Fibroblast of peridontal ligament (primary cell): Measurements from ENCODE around the gene MUC2.

Experiments used
- DNase-seq: peaks from one replicate; pipeline ENCODE4 v3.0.0-alpha.2; 2010; ENCODE audit errors: extremely low read depth

Gene MUC2

GRCh38 chr11:1120532-1121330 lies 46.1 kb downstream of the MUC2 start:
- DNase-seq = no peak

DNA sequence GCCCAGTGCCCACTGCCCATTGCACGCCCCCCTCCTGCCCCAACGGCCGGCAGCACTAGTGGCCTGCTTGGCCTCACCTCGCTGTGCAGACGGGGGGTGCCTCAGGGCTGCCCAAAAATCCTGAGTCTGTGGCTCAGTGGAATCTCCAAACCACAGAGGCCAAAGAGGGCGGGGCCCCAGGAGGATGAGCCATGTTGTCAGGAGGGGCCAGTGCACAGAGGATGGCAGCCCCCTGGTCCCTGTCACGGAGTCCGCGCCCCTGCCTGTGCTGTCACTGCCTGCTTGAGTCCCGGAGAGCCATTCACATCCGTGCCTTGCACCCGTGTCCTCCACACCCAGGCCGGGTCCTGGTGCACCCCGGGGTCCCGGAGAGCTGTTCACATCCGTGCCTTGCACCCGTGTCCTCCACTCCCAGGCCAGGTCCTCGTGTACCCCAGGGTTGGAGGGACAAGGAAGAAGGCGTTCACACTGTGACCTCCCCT lies 46.7 kb downstream of the MUC2 start:
- DNase-seq = no peak

GRCh38 chr11:1121813-1122663 lies 47.4 kb downstream of the MUC2 start:
- DNase-seq = no peak

- DNase-seq = no peak
Observed at GRCh38 chr11:1122664-1123002, 48.0 kb downstream of the MUC2 start.

DNA sequence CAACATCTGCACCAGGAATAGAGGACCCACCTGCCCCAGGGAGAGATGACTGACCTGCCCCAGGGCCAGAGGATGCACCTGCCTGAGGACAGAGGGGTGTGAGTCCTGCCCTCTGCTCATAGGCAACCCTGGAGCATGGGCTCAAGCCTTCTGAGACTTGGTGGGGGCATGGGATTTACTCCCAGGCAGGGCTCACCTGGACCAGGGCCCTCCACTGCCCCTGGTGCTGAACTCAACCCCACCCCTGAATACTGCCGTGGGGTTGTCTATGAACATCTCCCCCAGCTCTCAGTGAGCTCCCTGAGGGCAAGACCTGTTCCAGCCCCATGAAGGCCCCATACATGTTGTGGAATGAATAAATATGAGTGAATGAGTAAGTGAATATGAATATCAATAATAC lies 49.3 kb downstream of the MUC2 start:
- DNase-seq = no peak
